Suprapubic skin (tissue), 4 donors: ENCODE measurements around the gene PBOV1. TPM values are rescaled to one million over a fixed set of nuclear protein-coding genes. Genes with fewer than 3 reads are reported as not detected.

Experiments
- DNase-seq, 2 donors: peaks; one replicate each; pipeline ENCODE4 v3.0.0-alpha.2; 2019; ENCODE audit warnings: low spot score in 2 of 2
- H3K27ac ChIP-seq: fragments of 200-600 bp; sonication (generic); one replicate; pipeline ENCODE4 v1.5.1; 2019
- H3K27me3 ChIP-seq: fragments of 200-600 bp; sonication (generic); one replicate; pipeline ENCODE4 v1.5.1; 2019
- H3K36me3 ChIP-seq: fragments of 200-600 bp; sonication (generic); one replicate; pipeline ENCODE4 v1.5.1; 2019
- H3K4me1 ChIP-seq: fragments of 200-600 bp; sonication (generic); one replicate; pipeline ENCODE4 v1.5.1; 2019
- H3K4me3 ChIP-seq: fragments of 200-600 bp; sonication (generic); one replicate; pipeline ENCODE4 v1.5.1; 2019; ENCODE audit warnings: mild to moderate bottlenecking
- H3K9me3 ChIP-seq: fragments of 200-600 bp; sonication (generic); one replicate; pipeline ENCODE4 v1.5.1; 2019
- EP300 ChIP-seq: sonication (generic); formaldehyde crosslinking; IDR thresholded peaks from one replicate; pipeline ENCODE4 v1.6.1; 2017; ENCODE audit warnings: antibody characterized with exemption
- POLR2A ChIP-seq, 2 donors: fragments of 450-650 bp; IDR thresholded peaks; one replicate each; pipeline ENCODE4 v1.6.1; 2017; ENCODE audit warnings: antibody characterized with exemption in 2 of 2, mild to moderate bottlenecking in 2 of 2, moderate library complexity in 2 of 2
- POLR2AphosphoS5 ChIP-seq, 3 donors: sonication (generic); formaldehyde crosslinking; IDR thresholded peaks; one replicate each; pipeline ENCODE4 v1.6.1; 2017; ENCODE audit warnings: antibody characterized with exemption in 3 of 3
- WGBS: methylation state at CpG from one replicate; pipeline ENCODE4 v1.1.5; 2018; 5-methylcytosine and 5-hydroxymethylcytosine counted together
- total RNA-seq, 4 donors: library from RNA; depleted of rRNA; stranded (reverse); fragments of >200 nt; gene quantifications; one replicate each; pipeline ENCODE4 v1.1.0, GENCODE V29; 2016
- TF ChIP-seq, protein P1 (sequence below), 2 donors: fragments of 200-600 bp in 1 of 2; fragments of 450-650 bp in 1 of 2; sonication (generic) in 1 of 2; IDR thresholded peaks; one replicate each; pipeline ENCODE4 v1.5.1; 2016 to 2019; ENCODE audit warnings: antibody characterized with exemption in 2 of 2, mild to moderate bottlenecking in 1 of 2, moderate library complexity in 1 of 2

PBOV1 gene
- total RNA-seq, 4 donors from 2014 or later: not detected

DNA sequence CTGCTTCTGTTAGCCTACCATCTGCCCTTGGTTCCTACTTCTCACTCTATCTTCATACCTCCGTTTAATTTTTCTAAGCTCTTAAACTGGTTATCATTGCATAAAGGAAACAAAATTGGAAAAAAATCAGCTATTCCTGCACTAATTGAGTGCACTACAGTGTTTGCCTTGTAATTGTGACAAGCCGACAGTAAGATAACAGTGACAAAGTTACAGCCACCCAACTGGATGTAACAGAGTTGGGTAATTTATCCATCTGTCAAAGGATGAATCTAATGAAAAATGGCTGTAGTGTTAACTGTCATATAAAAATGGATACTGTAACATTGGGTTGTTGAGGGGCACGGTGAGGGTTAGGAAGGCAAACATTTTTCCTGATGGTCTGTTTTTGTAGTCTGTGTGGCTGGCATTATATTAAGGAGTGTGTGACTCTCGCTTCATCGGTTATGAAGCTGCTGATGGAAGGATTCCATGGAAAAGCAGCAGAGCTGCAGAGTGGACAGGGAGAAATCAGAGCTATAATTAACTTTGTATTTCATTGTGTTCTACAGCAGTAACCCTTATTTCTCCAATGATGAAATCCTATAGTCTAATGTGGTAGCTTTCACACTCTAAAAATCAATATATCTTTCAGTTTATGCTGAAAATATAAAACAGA lies 12.7 kb downstream of the PBOV1 start:
- WGBS: 77% methylated on average over 5 of the region's 5 CpGs
- Histone ChIP-seq H3K4me1 (no peaks in the 10 kb centered on the region), H3K4me3 (no peak overlapping the region), H3K27me3 (no peaks in the 10 kb centered on the region), H3K27ac (no peak overlapping the region), H3K36me3 (no peaks in the 10 kb centered on the region), H3K9me3 (no peaks in the 10 kb centered on the region)
- DNase-seq: no peak
- TF ChIP-seq, protein P1, sequence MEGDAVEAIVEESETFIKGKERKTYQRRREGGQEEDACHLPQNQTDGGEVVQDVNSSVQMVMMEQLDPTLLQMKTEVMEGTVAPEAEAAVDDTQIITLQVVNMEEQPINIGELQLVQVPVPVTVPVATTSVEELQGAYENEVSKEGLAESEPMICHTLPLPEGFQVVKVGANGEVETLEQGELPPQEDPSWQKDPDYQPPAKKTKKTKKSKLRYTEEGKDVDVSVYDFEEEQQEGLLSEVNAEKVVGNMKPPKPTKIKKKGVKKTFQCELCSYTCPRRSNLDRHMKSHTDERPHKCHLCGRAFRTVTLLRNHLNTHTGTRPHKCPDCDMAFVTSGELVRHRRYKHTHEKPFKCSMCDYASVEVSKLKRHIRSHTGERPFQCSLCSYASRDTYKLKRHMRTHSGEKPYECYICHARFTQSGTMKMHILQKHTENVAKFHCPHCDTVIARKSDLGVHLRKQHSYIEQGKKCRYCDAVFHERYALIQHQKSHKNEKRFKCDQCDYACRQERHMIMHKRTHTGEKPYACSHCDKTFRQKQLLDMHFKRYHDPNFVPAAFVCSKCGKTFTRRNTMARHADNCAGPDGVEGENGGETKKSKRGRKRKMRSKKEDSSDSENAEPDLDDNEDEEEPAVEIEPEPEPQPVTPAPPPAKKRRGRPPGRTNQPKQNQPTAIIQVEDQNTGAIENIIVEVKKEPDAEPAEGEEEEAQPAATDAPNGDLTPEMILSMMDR (IDR thresholded peaks at IDR 0.05): no peak
- TF ChIP-seq EP300 (no peak), POLR2AphosphoS5 (IDR thresholded peaks at IDR 0.05) (no peak), POLR2A (IDR thresholded peaks at IDR 0.05) (no peak)

DNA sequence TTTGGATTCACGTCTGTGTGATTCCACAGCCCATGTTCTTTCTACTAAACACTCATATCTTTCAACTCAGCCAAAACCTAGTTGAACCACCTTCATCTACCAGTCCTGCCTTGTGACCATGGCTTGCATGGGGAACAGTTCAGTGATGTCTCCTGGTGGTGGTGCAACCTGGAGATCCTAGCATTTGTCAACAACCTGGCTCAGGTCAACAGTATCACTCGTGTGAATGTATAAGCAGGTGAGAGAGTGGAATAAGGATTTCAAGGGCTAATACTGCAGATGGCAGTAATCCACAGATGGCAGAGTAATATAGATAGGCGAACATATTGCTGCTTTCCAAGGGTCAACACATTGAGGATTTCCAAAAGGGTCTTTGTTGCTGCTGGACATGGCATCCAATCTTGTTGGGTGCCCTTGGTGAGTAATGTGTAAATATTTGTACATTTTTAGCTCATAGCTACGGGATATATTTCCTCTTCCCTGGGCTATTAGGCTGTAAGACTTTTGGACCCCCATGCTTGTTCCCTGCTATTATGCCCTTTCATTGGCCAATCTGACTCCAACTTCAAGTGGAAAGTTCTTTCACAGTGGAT lies 13.4 kb downstream of the PBOV1 start:
- no peak overlapping the region for H3K4me3 ChIP-seq
- no peaks in the 10 kb centered on the region for H3K27me3 ChIP-seq
- no peak overlapping the region for H3K27ac ChIP-seq
- TF ChIP-seq POLR2A (IDR thresholded peaks at IDR 0.05) (no peak), POLR2AphosphoS5 (IDR thresholded peaks at IDR 0.05) (no peak), EP300 (no peak)
- TF ChIP-seq, protein P1 (IDR thresholded peaks at IDR 0.05): no peak
- H3K9me3 ChIP-seq: no peaks in the 10 kb centered on the region
- H3K4me1 ChIP-seq: no peaks in the 10 kb centered on the region
- WGBS: 93% methylated on average over 4 of the region's 4 CpGs
- no peak for DNase-seq
- H3K36me3 ChIP-seq: no peaks in the 10 kb centered on the region

DNA sequence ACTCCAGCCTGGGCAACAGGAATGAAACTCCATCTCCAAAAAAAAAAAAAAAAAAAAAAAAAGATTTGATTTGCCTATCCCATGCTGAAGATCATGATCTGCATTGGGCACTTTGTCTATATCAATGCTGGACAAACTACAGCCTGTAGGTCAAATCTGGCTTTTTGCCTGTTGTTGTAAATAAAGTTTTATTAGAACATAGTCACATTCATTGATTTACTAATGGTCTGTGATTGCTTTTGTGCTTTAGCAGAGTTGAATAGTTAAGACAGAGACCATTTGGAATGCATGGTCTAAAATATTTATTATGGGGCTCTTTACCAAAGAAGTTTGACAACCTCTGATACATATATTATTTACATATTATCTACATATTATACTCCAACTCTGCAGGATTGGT lies 14.0 kb downstream of the PBOV1 start:
- no peak overlapping the region for H3K27ac ChIP-seq
- H3K4me3 ChIP-seq: no peak overlapping the region
- no peaks in the 10 kb centered on the region for H3K4me1 ChIP-seq
- no peaks in the 10 kb centered on the region for H3K27me3 ChIP-seq
- no peak for TF ChIP-seq POLR2AphosphoS5 (IDR thresholded peaks at IDR 0.05)
- TF ChIP-seq, protein P1 (IDR thresholded peaks at IDR 0.05): no peak
- no peak for TF ChIP-seq EP300
- TF ChIP-seq POLR2A (IDR thresholded peaks at IDR 0.05): no peak
- DNase-seq: no peak
- no peaks in the 10 kb centered on the region for H3K36me3 ChIP-seq
- no peaks in the 10 kb centered on the region for H3K9me3 ChIP-seq

DNA sequence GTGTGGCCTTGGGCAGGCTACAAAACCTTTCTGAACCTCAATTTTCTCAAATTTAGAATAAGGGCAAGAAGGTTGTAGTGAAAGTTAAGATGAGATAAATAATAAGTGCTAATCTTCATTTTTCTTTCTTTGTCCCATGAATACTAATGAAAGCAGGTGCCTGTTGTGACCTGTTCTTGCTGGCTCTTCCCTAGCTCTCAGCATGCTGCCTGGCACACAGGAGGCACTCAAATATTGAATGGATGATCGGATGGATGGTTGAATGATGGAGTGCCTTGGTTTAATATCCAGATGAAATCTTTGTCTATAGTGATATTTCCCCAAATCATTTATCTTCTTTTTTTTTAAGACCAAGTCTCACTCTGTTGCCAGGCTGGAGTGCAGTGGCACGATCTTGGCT lies 15.0 kb downstream of the PBOV1 start:
- Histone ChIP-seq H3K4me3 (no peak overlapping the region), H3K27ac (no peak overlapping the region), H3K9me3 (no peaks in the 10 kb centered on the region), H3K4me1 (no peaks in the 10 kb centered on the region), H3K27me3 (no peaks in the 10 kb centered on the region), H3K36me3 (no peaks in the 10 kb centered on the region)
- DNase-seq: no peak
- WGBS: 66% methylated on average over 2 of the region's 2 CpGs
- TF ChIP-seq POLR2AphosphoS5 (IDR thresholded peaks at IDR 0.05): no peak
- TF ChIP-seq, protein P1 (IDR thresholded peaks at IDR 0.05): no peak
- TF ChIP-seq POLR2A (IDR thresholded peaks at IDR 0.05): no peak
- no peak for TF ChIP-seq EP300

DNA sequence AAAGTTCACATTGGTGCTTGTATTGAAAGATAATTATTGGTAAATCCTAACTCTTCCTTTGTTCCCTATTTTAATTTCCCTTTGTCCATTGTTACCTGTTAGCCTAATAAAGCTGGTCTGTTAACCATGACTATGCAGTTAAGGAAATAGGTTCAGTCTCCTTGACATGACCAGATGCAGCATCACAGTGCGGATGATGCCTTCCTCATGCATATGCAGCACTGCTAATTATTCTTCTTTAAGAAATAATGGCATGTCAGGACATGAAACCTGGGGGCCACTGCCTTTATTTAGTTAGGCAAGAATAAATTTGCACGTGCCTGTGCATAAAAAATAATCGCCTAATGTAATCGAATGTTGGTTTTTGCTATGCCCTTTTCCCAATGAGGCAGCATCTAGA lies 16.5 kb downstream of the PBOV1 start:
- TF ChIP-seq POLR2A (IDR thresholded peaks at IDR 0.05): no peak
- no peak for DNase-seq
- Histone ChIP-seq H3K27me3 (no peaks in the 10 kb centered on the region), H3K27ac (no peak overlapping the region), H3K36me3 (no peaks in the 10 kb centered on the region), H3K4me3 (no peak overlapping the region), H3K9me3 (no peaks in the 10 kb centered on the region), H3K4me1 (no peaks in the 10 kb centered on the region)
- WGBS: 79% methylated on average over 4 of the region's 4 CpGs
